Activated T-cell treated with anti-CD3 and anti-CD28 coated beads for 24 hours (primary cell): ENCODE data around the gene ANKLE1.

Experiments used
- DNase-seq: peaks from one replicate; pipeline ENCODE4 v3.0.0-alpha.2; 2020; ENCODE audit warnings: low read depth

ANKLE1 gene

GRCh38 chr19:17327068-17327653 is 45.5 kb downstream of the ANKLE1 start:
- no peak for DNase-seq

GRCh38 chr19:17327654-17328516 is 46.2 kb downstream of the ANKLE1 start:
- no peak for DNase-seq

- no peak for DNase-seq
These were observed 47.0 kb downstream of the ANKLE1 start for GRCh38 chr19:17328517-17329365.

GRCh38 chr19:17329366-17330261 is 47.9 kb downstream of the ANKLE1 start:
- no peak for DNase-seq

- no peak for DNase-seq
These were observed 48.8 kb downstream of the ANKLE1 start for GRCh38 chr19:17330262-17331044.

GRCh38 chr19:17331045-17331558 is 49.4 kb downstream of the ANKLE1 start:
- no peak for DNase-seq

GRCh38 chr19:17332360-17332676 is 50.6 kb downstream of the ANKLE1 start:
- DNase-seq, result no peak

GRCh38 chr19:17332677-17333581 is 51.2 kb downstream of the ANKLE1 start:
- no peak for DNase-seq

- DNase-seq, result peak; percentile 75
These were observed 52.1 kb downstream of the ANKLE1 start for GRCh38 chr19:17333611-17334413.

GRCh38 chr19:17334414-17335409 is 53.0 kb downstream of the ANKLE1 start, which contains the start of gene ANO8:
Gene ANO8, minus strand, starts transcription at chr19:17334855. Its CDS starts 185 bp downstream, at chr19:17334670.
- peak; percentile 94 for DNase-seq

GRCh38 chr19:17335575-17335974 is 53.9 kb downstream of the ANKLE1 start:
- DNase-seq, result no peak
